GM18517 (cell line): ENCODE results near the gene TOM1L2.
A peak's percentile ranks its signal among the peaks of the same experiment; 100 is the strongest.
"Not testable (repeated sequence)": the region's sequence is repeated elsewhere in the genome, so short reads cannot be mapped to it uniquely, and the experiment has no call there.

Experiments
- ATAC-seq: cut with Tn5 transposase; IDR thresholded peaks from one replicate; pipeline ENCODE4 v1.9.1; 2021; ENCODE audit warnings: mild to moderate bottlenecking, moderate library complexity; ENCODE audit not compliant: unreplicated experiment

TOM1L2 gene

DNA sequence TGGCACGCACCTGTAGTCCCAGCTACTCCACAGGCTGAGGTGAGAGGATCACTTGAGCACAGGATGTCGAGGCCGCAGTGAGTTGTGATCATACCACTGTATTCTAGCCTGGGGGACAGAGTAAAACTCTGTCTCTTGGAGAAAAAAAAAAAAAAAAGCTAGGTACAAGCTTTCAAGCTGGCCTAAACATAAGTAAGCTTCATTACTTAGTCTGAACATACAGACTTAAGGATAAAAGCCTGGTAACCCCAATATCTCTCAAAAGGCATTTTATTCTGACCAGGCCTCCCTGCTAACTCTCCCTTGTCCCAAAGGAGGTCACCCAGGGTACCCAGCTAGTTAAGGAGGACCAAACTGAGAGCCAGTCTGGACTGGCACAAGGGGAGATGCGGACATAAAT lies 46.2 kb downstream of the TOM1L2 start:
- no peak for ATAC-seq

DNA sequence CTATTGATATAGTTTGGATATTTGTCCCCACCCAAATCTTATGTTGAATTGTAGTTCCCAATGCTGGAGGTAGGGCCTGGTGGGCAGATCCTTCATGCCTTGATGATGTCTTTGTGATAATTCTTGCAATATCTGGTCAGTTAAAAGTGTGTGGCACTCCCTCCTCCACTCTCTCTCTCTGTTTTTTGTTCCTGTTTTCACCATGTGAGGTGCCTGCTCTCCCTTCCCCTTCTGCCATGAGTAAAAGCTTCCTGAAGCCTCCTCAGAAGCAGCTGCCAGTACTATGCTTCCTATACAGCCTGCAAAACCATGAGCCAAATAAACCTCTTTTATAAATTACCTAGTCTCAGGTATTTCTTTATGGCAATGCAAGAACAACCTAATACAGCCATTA lies 47.3 kb downstream of the TOM1L2 start:
- no peak for ATAC-seq

DNA sequence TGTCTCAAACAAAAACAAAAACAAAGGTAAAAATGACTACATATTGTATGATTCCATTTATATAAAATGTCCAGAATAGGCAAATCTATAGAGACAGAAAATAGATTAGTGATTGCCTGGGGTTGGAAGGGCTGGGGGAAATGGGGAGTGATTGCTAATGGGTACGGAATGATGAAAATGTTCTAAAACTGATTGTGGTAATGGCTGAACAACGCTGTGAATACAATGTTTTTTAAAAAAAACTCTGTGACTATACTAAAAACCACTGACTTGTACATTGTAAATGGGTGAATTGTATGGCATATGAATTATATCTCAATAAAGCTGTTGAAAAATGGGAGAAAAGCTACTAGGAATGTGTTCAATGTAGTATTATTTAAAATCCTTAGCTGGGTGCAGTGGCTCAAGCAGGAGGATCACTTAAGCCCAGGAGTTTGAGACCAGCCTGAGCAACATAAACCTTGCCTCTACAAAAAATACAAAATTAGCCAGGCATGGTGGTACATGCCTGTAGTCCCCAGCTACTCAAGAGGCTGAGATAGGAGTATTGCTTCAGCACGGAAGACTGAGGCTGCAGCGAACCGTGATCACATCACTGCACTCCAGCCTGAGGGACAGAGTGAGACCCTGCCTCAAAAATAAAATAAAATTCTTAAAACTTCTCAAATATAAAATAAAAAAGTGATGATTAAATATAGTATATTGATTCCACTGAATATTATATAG lies 47.9 kb downstream of the TOM1L2 start:
- ATAC-seq, result no peak

DNA sequence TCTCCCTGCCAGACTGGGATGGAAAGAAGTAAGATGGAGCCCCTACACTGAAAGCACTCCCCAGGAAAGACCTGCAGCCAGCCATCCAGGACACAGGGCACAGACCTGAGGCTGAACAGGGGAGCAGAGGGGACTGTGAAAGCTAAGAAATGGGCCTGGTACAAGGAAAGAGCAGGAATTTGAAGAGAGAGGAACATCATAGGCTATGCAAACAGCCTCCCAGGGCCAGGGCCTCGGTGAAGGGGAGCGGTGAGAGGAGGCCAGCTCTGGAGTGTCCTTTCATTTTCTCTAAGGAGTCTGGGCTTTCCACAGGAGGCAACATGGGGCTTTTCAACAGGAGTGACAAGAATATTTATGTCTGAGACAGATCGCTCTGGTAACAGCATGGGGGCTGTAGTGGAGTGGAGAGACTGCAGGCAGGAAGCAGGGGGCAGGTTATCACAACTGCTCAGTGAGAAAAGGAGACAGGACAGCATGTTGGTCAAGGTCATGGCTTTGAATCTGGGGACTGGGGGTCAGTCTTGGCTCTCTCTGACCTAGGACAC lies 50.1 kb downstream of the TOM1L2 start:
- ATAC-seq, result no peak

DNA sequence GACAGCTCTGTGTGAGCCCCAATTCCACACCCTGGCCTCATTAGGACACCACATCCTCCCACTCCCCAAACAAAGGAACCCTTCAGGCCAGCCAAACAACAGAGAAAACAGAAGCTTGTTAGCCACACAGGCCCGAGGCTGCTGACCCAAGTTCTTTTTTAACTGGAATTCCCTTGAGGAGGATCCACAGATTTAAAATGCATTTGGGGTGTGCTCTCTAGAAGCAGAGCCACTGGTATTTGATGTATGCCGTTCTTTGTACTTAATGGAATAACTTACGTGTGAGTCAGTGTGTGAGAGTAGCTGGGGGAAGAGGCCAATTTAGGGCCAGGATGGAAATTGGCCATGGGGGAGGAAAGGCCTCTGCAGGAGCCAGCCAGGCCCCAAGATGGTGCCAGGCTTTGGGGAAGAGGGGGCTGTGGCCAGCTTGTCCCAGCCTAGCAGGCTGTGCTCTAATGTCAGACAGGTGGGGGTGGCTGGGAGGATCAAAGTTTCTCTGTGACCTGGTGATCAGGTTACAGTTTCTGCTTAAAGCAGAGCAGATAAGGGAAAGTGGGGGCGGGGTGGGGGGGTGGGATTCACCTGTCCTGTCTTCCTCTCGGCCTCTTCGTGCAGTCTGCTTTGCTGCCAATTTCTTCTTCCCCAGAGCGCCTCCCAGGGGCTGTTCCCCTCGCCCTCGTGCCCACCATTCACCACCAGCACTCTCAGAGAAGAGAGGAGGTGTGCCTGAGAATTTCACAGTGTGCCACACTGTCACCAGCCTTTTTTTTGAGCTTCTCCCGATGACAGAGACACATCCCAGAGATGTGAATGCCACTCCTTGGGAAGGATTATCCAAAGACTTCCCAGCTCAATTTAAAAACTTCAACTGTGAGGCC lies 50.8 kb downstream of the TOM1L2 start:
- no peak for ATAC-seq

DNA sequence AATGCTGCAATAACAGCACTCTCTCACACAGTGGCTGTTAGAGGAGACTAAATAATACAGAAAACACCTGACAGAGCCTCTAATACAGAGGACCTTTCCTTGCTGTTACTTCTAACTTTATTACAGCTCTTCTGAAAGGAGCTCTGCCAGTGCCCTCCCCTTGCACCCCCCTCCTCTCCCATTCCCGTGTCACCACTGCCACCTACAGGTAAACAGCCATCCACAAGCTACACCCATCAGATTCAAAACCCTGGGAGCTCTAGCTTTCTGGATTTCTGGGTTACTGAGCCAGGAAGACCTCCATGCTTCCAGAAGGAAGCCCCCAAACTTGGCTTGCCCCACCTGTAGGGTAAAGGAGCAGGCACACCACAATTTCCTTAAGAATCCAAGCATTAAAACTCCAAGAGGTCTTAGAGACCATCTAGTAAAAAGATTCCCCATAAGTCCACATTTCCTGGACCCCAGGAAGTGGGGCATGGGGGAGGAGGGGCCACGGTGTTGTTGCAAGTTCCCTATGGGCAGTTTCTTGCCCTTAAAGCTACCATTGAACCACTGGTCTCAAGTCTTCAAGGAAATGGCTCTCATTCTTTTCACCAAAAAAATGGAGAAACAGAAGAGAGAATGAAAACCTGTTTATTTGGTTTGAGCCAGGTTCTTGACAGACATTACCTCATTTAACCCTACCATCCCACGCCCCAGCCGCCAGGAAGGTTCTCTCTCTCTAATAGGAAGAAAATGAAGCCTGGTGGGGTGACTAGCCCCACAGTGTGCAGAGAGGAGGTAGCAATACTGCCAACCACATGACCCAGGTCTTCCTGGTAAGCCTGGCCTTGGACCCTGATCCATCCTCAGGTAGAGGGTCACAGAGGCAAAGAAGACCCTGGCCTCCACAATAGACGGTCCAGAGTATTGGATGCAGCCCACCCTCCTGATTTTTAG lies 52.8 kb downstream of the TOM1L2 start:
- no peak for ATAC-seq

DNA sequence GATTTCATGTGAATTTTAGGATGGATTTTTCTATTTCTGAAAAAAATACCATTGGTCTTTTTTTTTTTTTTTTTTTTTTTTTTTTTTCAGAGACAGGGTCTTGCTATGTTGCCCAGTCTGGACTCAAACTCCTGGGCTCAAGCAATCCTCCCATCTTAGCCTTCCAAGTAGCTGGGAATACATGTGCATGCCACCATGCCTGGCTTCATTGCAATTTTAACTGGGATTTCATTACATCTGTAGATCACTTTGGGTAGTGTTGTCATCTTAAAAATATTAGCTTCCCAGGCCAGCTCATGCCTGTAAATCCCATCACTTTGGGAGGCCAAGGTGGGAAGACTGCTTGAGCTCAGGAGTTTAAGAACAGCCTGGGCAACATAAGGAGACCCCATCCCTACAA lies 54.8 kb downstream of the TOM1L2 start:
- no peak for ATAC-seq

DNA sequence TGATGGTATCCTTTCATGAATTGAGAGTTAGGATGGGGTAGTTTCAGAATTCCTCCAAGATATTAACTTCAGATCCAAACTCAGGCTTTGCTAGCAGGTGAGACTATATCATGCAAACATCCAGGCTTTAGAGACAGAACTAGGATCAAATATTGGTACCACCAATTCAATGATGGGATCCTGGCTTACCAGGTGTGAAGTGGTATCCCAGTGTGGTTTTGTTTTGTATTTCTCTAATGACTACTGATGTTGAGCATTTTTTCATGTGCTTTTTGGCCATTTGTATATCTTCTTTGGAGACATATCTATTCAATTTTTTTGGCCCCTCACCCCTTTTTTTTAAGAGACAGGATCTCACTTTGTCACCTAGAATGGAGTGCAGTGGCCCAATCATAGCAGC lies 57.0 kb downstream of the TOM1L2 start:
- ATAC-seq, result no peak

DNA sequence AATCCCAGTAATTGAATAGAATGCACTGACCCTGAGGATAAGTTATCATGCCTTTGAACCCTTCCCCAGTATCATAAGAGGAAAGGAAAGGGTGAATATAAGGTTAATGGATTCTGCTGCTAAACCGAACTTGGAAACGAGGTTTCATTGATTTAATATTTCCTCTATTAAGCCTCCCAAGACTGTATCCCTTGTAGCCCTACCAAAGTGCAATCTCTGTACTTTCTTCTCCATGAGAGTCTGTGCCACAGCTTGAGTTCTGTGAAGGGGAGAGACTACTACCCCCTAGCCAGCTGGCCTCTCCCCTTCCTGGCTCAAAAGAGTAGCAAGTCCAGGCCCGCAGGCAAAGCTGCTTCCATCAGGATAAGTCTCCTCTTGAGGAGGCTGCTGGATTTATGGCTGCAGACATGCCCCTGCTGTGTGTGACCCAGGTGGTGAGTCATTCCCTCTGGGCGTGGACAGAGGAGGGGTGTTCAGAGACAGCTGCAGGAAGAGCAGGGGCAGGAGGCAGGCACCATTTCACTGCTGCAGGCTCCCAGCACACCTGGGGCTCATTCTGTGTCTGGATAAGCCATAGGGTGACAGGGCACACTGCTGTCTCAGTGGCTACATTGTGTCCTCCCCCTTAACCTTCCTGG lies 58.4 kb downstream of the TOM1L2 start:
- peak; percentile 53 for ATAC-seq

DNA sequence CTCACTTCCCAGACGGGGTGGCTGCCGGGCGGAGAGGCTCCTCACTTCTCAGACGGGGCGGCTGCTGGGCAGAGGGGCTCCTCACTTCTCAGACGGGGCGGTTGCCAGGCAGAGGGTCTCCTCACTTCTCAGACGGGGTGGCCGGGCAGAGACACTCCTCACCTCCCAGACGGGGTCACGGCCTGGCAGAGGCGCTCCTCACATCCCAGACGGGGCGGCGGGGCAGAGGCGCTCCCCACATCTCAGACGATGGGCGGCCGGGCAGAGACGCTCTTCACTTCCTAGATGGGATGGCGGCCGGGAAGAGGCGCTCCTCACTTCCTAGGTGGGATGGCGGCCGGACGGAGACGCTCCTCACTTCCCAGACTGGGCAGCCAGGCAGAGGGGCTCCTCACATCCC lies 59.9 kb downstream of the TOM1L2 start:
- ATAC-seq, result not testable (repeated sequence)

DNA sequence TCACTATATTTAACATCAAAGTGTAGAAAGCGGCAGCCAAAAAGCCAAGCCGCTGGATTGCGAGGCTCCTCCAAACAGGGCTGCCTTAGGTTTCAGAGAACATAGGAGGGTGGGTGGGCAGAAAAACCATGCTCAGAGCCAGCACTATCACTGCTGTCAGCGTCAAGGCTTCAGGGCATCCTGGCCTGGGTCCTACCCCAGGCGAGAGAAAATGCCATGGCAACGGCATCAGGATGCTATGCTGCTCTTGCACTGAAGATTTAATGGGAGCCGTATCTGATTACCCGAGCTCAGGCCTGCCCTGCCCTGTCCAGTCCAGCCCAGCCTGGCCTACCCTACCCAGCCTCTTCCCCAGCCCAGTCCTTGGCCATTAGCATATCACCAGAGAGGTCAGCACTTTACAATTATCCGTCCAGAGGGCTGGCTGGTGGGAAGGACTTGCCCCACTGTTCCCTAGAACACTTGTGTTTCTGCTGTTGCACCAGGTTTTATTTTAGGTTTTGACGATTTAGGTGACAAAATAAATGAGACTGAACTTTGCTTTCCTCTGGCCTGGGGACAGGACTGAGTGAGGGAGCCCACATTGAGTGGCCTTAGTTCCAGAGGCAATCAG lies 61.1 kb downstream of the TOM1L2 start:
- no peak for ATAC-seq

DNA sequence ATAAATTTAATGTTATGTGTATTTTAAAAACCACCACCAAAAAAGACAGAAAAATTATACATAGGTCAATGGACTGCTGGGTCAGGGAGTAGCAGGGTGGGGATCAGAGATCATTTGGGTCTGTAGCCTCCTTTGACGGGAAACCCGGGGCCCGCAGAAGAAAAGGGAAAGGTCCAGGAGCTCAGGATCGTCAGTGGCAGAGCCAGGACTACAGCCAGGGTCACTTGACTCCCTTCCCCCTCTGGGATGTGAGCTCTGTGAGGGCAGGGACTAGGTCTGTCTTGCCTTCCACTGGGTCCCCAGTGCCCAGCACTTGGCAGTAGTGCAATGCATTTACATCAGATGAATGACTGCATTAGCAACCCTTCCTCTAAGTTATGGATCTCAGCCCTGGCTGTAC lies 62.1 kb downstream of the TOM1L2 start:
- no peak for ATAC-seq

DNA sequence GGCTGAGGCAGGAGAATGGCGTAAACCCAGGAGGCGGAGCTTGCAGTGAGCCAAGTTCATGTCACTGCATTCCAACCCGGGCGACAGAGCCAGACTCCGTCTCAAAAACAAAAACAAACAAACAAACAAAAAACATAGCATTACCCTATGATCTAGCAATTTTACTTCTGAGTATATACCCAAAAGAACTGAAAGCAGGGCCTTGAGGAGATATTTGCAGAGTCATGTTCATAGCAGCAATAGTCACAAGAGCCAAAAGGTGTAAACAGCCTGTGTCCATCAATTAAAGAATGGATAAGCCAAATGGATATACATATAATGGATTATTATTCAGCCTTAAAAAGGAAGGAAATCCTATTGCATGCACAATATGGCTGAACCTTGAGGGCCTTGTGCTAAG lies 63.1 kb downstream of the TOM1L2 start:
- ATAC-seq, result no peak

DNA sequence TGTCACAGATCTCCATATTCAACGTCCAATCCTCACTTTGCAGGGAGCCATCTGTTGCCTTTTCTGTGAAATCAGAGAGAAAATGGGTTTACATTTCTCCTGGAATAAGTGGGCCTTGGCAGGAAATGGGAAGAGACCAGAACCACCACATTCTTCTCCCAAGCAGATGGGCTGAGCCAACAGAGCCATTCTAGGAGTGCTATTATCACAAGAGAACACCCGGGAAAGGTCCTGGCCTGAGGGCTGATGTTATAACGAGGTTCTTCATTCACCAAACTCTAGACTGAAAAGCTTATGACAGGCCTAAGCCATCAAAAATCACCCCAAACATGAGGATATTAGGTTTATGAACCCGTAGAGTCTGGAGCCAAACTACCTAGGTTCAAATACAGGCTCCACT lies 64.7 kb downstream of the TOM1L2 start:
- no peak for ATAC-seq

DNA sequence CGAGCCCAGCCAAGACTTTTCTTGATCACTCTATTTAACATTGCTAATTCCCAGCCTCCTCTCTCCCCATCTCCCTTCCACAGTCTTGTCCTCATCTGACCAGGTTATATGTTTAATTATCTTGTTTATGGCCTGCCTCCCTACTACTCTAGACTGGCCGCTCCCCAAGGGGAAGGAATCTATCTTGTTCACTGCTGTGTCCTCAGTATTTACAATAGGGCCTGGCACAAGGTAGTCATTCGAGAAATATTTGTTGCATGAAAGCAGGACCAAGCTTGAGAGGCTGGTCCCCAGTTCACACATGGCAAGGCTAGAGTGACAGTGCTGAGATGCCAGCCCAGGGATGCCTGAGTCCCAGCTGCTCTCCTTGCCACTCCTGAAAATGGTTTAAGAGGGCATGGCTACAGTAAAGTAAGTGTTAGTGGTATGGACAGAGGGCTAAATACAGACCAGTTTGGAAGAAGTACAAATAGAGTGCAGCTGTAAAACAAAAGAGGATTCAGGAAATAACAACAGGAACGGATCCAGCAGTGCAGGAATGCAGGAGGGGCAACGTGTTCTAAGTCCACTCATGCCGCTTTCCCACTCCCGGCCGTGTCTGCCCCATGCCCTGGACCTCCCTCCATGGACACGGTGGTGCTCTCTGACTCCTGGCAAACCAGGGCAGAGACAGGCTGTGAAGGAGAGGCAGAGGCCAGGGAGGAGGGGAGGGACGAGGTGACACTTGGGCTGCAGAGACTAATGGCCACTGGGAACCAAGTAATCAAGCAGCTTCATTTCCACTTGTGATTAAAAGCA lies 65.6 kb downstream of the TOM1L2 start:
- no peak for ATAC-seq

DNA sequence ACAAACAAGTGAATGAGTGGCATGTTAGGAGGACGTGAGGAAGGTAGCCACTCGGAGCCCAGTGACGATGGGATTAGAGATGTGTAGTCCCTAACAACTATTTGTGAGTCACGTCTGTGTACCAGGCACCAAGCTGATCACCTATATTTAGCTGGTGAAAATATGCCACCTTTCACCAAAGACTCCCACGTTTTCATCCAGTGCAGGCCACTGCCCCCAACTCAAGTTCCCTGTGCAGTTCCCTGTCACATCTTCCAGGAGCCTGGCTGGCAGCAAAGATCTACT lies 67.2 kb downstream of the TOM1L2 start:
- no peak for ATAC-seq

DNA sequence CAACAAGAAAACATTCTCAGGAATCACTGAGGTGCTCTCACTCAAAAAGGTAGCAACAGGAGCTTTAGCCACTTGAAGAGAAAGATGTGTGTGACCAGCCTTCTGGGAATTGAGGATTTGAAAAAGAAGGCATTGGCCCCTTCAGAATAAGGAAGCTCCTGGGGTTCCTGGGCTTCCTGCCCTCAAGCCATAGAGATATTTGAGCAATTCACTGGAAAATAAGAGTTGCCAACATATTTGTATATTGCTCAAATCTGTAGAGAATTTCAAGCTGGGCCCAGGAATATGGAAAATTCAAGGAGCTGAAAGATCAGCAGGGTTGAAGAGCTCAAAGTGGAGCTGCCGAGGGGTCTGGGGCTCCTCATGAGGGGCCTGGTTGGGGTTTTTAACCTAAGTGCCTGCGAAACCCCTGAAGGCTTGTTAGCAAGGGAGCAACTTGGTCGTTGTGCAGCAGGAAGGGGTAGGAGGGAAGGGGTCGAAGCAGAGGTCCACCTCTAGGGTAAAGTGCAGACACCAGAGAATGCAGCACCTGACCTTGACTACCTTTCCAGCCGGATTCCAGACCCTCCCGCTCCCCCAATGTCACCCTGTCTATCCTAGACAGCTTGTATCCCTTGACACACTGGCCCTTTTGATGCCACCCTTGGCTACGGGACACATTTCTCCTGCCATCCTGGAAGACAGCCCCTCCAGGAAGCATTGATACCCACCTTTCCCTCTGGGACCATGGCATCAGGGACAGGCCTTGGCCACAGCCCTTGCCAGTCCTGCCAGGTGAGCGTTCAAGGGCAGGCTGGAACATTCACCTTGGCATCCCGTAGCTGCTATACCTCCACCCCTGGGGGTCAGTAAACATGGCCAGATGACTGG lies 67.8 kb downstream of the TOM1L2 start:
- ATAC-seq, result no peak

DNA sequence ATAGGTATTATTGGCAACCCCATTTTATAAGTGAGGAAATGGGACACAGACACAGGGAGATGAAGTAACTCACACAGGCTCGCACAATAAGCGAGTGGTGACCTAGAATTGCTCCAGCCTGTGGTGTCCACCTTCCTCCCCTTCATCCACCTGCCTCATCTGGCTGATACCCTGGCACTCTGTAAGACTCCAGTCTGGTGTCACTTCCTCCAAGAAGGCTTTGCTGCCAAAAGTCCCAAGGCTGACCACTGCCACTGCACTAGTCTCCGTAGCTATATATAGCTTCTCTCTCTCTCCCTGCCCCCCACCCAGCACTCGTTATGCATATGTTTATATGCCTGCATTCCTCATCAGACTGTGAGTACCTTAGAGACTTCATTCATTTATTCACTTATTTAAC lies 69.3 kb downstream of the TOM1L2 start:
- no peak for ATAC-seq

DNA sequence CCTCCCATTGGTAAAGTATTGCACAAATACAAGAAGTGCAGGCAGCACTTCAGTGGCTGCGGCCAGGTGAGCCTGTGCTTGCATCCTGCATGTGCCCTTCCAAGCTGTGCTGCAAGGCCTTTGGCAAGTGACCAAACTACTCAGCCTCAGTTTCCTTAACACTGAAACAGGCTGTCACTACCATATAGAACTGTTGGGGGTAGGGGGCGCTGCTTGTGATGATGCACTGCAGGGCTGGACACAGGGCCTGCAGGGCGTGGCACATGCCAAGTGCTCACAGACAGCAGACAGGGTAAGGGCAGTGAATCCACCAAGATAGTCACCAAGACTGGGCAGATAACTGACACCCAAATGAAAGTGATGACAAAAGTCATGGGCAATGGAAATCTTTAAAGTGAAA lies 69.8 kb downstream of the TOM1L2 start:
- no peak for ATAC-seq
